Measurements from ENCODE around the gene NUDT14. TPM values are rescaled to one million over a fixed set of nuclear protein-coding genes. Genes with fewer than 3 reads are reported as not detected.

NUDT14 gene
- total RNA-seq, 1 donor from 2014 or later: 27.1 TPM

DNA sequence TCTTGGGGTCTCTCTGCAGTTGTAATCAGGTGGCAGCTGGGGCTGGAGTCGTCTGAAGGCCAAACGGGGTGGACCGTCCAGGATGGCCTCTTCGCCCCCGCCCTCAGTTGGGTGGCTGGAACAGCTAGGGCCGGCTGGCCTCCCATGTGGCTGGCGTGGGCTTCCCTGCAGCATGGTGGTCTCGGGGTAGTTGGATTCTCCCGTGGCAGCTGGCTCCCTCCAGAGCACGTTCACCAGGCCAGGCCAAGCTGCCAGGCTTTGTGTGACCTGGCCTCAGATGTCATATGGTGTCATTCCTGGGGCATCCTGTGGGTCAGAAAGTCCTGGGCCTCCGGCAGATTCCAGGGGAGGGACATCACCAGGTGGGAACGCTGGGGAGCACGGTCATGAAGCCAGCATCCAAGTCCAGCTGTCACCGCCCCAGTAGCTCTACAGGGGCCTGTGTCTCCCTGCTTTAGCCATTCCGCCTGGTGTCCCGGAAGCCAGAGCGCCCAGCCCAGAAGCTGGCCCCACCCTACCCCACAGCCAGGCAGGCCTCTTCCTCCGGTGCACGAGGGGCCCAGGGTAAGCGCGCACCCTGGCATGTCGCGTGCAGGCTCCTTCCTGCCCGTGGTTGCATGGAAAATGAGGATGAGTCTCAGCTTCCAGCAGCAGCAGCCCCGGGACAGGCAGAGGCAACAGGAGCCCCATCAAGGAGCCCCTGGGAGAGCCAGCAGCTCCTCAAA lies 1.3 kb upstream of the NUDT14 start:
- intact Hi-C loops (cut with DNase I): loop anchor here (5.0 to 10.0 kb wide), 2 partner anchors 90 to 208 kb away; partner anchors contain the start of gene AHNAK2
- no peak for DNase-seq (ENCODE audit: low spot score)

DNA sequence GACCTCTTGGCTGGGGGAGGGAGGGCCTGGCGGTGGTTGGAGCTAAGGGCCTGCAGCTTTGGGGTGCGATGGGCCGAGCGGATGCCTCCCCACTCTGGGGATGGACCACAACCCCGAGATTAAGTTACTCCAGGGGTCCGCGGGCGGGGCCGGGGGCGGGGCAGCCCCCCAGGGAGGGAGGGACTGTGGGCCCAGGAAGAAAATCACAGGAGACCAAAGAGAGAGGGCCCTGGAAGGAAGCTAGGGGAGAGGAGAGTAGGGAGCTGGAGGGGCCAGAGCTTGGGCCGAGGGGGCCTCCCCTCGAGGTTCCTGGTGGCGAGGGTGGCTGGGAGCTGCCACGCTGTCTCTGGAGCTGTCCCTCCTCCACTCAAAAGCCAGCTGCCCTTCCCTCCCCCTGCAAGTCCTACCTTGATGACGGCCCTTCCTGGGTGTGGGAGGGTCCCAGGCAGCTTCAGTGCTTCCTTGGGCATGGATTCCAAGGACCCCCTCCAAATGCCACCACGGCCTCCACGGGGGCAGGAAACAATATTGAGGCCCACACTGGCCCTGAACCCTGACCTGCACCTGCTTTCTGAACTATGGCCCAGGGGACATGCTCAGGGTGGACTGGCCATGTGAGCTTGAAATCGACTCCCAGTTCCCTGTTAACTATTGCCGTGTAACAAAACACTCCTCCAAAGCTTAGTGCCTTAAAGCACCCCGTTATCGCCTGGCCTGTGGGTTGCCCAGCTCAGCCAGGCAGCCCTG lies 610 bp upstream of the NUDT14 start:
- intact Hi-C loops (cut with DNase I): loop anchor here (5.0 to 10.0 kb wide), 2 partner anchors 89 to 207 kb away; partner anchors contain the start of gene AHNAK2

DNA sequence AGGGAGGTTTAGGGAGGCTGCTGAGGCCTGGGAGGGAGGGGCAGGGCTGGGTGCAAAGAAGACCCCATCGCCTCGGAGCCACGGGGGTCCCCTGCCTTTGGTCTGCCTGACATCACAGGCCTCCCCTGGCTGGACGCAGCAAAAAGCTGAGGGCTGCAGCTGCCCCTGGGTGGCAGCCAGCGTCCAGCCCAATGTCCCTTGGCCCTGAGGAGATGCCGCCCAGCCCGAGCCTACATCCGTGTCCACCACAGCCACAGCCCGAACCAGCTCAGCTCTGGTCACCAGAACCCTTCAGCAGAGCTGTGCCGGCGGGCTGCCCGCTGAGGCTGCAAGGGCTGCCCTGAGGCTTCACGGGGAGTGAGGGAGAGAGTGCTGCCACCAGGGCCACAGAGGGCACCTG lies 1.9 kb downstream of the NUDT14 start:
- no peak for DNase-seq (ENCODE audit: low spot score)
- intact Hi-C loops (cut with DNase I): no loop called here

More for the DNA sequence above, 610 bp upstream of the NUDT14 start:
- no peak for DNase-seq (ENCODE audit: low spot score)

GRCh38 chr14:105178868-105179140 lies 2.3 kb downstream of the NUDT14 start:
- intact Hi-C loops (cut with DNase I): no loop called here
- no peak for DNase-seq (ENCODE audit: low spot score)

DNA sequence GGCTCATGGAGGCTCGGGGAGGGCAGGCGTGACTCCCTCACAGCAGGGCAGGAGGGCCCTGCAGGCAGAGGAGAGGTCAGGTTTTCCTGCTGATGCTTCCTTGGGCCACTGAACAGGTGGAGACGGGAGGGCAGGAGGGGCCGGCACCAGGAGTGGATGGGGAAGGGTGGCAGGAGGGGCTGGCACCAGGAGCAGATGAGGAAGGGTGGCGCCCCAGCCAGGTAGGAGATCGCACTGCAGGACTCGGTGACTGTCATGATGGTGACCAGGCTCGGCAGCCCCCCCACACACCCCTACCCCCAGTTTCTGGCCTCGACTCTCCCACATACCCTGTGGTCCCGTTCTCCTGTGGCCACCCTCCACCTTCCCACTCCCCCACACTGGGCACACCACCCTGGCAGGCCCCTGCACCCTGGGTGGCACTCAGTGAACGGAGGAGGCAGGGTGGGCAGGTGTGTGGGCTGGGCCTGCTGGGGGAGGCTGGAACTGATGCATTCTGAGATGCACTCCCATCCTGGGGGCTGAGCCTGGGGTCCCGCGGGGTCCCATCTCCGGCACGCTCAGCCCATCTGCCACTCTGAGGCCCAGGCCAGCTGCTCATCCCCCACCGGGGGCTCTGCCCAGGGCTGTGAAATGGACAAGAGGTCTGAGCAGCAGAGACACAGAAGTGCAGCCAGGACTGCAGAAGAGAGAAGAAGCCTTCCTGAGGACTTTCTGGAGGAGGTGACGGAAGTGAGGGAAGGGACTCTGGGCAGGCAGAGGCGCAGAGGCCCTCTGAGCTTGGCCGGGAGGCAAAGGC lies 2.8 kb downstream of the NUDT14 start:
- intact Hi-C loops (cut with DNase I): no loop called here
- DNase-seq (ENCODE audit: low spot score): no peak

DNA sequence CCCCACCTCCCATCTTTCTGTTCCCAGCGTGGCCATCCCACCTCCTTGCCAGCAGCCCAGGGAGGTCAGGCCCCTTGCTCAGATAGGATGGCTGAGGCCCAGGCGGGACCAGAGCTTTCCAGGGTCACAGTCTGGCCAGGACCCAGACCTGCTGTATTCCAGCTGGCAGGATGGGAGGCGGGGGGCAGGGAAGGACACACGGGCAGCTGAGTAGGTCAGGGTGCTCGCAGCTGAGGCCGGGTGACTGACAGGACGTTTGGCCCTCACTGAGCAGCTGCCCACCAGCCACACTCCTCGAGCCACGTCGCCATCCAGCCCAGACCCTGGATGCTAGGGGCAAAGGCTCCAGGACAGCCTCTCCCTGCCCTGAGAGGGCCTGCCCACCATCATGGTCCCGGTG lies 4.0 kb downstream of the NUDT14 start:
- intact Hi-C loops (cut with DNase I): no loop called here
- no peak for DNase-seq (ENCODE audit: low spot score)

- DNase-seq (ENCODE audit: low spot score): no peak
- intact Hi-C loops (cut with DNase I): no loop called here
These were observed 4.6 kb downstream of the NUDT14 start for GRCh38 chr14:105176513-105176912.

GRCh38 chr14:105173901-105174894 lies 6.9 kb downstream of the NUDT14 start:
- intact Hi-C loops (cut with DNase I): no loop called here

DNA sequence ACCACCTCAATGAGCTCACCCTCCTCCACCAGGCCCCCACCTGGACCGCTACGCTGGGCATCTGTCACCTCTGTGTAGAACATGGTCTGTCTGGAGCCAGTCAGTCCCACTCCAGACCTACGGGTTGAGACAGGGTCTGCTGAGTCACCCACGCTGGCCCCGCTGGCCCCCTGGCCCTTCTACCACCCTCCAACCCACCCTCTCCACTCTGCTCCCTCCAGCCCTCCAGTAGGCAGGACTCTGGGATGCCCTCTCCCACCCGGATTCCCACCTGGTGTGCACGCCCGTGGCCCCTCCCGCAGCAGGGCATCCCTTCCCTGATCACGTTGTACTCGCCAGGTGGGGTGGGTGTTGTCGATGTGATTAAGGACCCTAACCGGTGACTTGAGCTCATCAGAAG lies 8.0 kb downstream of the NUDT14 start:
- intact Hi-C loops (cut with DNase I): no loop called here

More at GRCh38 chr14:105173901-105174894, 6.9 kb downstream of the NUDT14 start:
- DNase-seq (ENCODE audit: low spot score): no peak

GRCh38 chr14:105172476-105172875 lies 8.6 kb downstream of the NUDT14 start:
- no peak for DNase-seq (ENCODE audit: low spot score)
- intact Hi-C loops (cut with DNase I): no loop called here

More for the DNA sequence above, 8.0 kb downstream of the NUDT14 start:
- no peak for DNase-seq (ENCODE audit: low spot score)

- no peak for DNase-seq (ENCODE audit: low spot score)
- intact Hi-C loops (cut with DNase I): no loop called here
These were observed 10.0 kb downstream of the NUDT14 start for GRCh38 chr14:105171004-105171673.

DNA sequence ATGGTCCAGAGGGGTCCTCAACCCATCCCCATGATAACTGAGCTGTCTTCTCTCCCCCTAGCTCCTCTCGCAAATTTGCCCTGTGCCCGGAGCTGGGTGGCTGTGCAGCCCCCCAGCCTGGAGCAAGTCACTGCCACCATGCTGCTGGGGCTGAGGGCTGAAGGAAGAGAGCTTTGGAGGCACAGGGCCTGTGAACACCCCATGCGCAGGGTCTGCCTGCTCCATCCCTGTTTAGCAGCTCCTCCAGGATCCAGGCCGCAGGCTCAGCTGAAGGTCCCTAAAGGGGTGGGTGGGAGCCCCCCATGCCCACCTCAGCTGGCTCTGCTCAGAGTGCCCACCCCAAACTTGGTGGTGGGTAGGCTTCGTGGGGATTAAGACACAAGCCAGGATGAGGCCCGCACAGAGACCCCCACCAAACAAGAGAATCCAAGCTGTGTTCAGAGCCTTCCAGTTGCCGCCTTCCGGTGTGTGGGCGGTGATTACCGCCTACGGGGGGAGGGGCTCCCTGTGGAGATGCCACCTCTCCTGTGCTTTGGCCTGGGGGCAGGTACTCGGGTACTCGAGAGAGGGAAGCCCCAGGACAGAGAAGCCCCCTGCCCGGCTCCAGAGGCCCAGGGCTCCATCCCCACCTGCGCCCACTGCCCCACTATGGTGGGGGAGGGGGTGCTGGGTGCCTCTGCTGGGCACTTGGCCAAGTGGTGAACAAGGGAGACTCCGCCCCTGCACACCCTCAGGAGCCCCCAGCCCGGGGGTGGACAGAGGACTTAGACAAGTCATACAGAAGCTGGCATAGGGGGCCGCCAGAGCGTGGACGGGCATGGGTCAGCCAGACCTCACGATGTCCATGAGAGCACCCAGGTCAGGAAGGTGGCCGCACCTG lies 11.1 kb downstream of the NUDT14 start:
- intact Hi-C loops (cut with DNase I): loop anchor here (5.0 kb wide), 1 partner anchor 78 kb away; no protein-coding TSS in a partner anchor
- DNase-seq (ENCODE audit: low spot score): no peak

DNA sequence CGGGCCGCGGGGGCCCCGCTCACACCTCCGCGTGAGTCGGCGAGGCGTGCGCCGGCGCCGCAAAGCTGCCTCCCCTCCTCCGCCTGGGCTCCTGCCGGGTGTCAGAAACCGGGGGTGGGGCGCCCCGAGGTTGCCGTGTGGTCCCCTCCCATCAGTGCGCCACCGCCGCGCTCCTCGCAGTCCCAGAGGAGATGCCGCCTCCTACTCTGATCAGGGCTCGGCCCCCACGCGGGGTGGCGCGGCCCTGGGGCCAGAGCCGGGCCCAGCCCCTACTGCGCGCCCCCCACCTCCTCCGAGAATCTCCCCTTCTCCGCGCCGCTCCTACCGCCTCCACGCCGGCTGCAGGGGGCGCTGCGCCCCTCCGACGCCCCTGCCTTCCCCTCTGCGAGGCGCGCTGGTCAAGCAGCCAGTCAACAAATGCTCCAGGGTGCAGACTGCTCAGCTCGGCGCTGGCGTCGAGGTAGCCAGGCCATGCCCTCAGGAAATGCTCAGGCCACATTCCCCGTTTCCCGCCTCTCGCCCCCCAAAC lies 12.1 kb downstream of the NUDT14 start:
- no peak for DNase-seq (ENCODE audit: low spot score)
- intact Hi-C loops (cut with DNase I): loop anchor here (5.0 kb wide), 1 partner anchor 77 kb away; no protein-coding TSS in a partner anchor

DNA sequence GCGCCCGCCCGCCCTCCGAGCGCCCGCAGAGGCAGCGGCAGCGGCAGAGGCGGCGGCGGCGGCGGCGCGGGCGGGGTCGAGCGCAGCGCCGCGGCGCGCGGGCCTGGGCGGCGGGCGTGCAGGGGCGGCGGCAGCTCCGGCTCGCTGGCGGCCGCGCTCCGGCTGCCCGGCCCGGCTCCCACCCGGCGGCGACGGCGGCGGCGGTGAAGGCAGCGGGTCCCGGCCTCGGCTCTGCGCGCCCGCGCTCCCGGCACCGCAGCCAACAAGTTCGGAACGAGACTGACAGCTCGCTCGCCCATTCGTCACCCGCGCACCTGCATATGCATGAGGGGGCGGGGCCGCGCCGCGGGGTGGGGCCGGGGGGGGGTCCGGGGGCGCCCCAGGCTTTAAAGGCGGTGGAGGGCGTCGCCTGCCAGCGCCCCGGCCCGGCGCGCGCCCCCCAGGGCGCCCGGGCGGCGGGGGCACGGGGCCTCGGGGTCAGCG lies 12.6 kb downstream of the NUDT14 start, which contains the start of gene JAG2:
JAG2 (minus strand) TSS at position 281 of the 483 bp plus-strand sequence. CDS start 356 bp downstream, outside the sequence.
- DNase-seq (ENCODE audit: low spot score): no peak

DNA sequence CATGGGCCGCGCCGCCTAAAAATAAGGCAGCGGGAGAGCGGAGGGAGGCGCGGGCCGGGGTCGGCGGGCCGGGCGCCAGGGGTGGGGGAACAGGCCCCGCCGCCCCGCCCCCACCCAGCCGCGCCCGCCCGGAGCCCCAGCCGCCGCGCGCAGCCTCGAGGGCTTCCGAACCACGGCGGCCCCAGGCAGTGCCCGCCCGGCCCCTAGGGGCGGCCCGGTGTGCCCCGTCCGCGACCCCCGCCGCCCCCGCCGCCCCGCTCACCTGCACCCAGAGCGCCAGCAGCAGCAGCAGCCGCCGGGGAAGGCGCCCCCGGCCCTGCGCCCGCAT lies 13.1 kb downstream of the NUDT14 start:
- intact Hi-C loops (cut with DNase I): loop anchor here (5.0 kb wide), 1 partner anchor 76 kb away; no protein-coding TSS in a partner anchor
- DNase-seq (ENCODE audit: low spot score): no peak

More for the DNA sequence above, 12.6 kb downstream of the NUDT14 start, which contains the start of gene JAG2:
- intact Hi-C loops (cut with DNase I): loop anchor here (5.0 kb wide), 1 partner anchor 76 kb away; no protein-coding TSS in a partner anchor

DNA sequence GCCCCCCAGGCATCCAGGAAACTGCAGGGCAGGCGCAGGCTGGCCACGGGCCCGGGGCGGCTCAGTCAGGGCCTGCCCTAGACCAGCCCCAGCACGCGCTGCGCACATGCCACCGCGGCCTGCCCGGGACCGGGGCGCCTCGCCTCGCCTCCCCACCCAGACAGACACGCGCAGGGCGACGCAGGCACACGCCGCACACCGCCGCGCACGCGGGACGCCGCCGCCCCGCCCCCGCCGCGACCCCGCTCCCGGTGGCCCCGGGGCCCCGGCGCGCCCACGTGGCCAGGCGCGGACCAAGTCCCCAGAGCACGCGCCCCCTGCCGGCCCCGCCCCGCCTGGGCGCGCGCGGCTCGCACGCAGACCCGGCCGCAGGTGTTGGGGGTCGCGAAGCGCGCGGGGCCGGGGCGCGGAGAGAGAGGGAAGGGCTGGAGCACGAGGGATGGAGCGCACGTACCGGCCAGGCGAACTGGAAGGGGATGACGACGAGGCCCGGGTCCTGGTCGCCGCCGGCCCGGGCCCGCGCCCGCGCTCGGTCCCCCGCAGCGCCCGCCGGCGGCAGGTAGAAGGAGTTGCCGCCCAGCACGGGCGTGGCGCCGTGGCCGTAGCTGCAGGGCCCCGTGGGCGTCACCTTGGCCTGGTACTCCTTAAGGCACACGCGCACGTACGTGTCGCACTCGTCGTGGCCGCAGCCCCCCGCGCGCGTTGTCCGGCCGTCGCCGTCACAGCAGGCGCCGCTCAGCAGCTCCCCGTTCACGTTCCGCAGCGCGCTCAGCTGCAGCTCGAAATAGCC lies 13.6 kb downstream of the NUDT14 start:
- no peak for DNase-seq (ENCODE audit: low spot score)

More for the DNA sequence above, 13.6 kb downstream of the NUDT14 start:
- intact Hi-C loops (cut with DNase I): loop anchor here (5.0 kb wide), 1 partner anchor 75 kb away; no protein-coding TSS in a partner anchor

Data from cardiac septum (tissue), 1 donor.